HEK293 (cell line): ENCODE data around the gene CACNA1S.

Experiments used
- CTCF ChIA-PET: fragments of 350-600 bp; formaldehyde crosslinking; extraction: SDS; loops from one replicate; lab custom pipeline; 2021; ENCODE audit warnings: antibody characterized with exemption; lab: Yijun Ruan, JAX
- POLR2A ChIA-PET: fragments of 300-600 bp; formaldehyde crosslinking; extraction: SDS; loops from one replicate; lab custom pipeline; 2020; ENCODE audit warnings: antibody characterized with exemption, inconsistent platforms; lab: Yijun Ruan, JAX
- H3K27ac ChIP-seq: fragments of 200-500 bp; sonication (Bioruptor generic); 2 replicates; pipeline ENCODE4 v1.5.1; 2014; ENCODE audit warnings: low read depth, low read length, control low read depth, inconsistent platforms; ENCODE audit errors: extremely low read depth
- H3K36me3 ChIP-seq, 2 experiments: fragments of 200-500 bp in 1 of 2; sonication (Bioruptor generic) in 1 of 2; 1 replicate in 1 of 2; 2 replicates in 1 of 2; pipeline ENCODE4 v1.5.1; 2014 to 2017; ENCODE audit warnings: inconsistent platforms in 2 of 2, low read length in 2 of 2; ENCODE audit not compliant: control insufficient read depth in 2 of 2, insufficient read depth in 1 of 2
- H3K4me1 ChIP-seq: fragments of 200-500 bp; sonication (Bioruptor generic); 2 replicates; pipeline ENCODE4 v1.5.1; 2014; ENCODE audit warnings: mild to moderate bottlenecking, low read length, inconsistent platforms; ENCODE audit not compliant: control insufficient read depth, insufficient read depth
- H3K4me3 ChIP-seq: 2 replicates; pipeline ENCODE4 v1.5.1; 2011; ENCODE audit warnings: low read depth, mild to moderate bottlenecking, control low read depth, low read length, moderate library complexity
- H3K9me3 ChIP-seq: fragments of 200-500 bp; sonication (Bioruptor generic); 2 replicates; pipeline ENCODE4 v1.5.1; 2014; ENCODE audit warnings: low read depth, low read length, inconsistent platforms; ENCODE audit not compliant: control insufficient read depth, insufficient read depth
- BCL11B ChIP-seq: fragments of 450-650 bp; formaldehyde crosslinking; IDR thresholded peaks from 2 replicates; pipeline ENCODE4 v1.5.1; 2016; ENCODE audit warnings: low read depth, missing biosample characterization, missing genetic modification characterization
- HOXC10 ChIP-seq: sonication (generic); formaldehyde crosslinking; IDR thresholded peaks from 2 replicates; pipeline ENCODE4 v1.8.1; 2023; ENCODE audit warnings: mild to moderate bottlenecking, missing genetic modification reagents
- INSM2 ChIP-seq: fragments of 450-650 bp; formaldehyde crosslinking; IDR thresholded peaks from 2 replicates; pipeline ENCODE4 v1.5.1; 2016; ENCODE audit warnings: missing biosample characterization, missing genetic modification characterization
- KLF7 ChIP-seq: fragments of 450-650 bp; formaldehyde crosslinking; IDR thresholded peaks from 2 replicates; pipeline ENCODE4 v1.5.1; 2016; ENCODE audit warnings: missing biosample characterization, missing genetic modification characterization, borderline replicate concordance
- KLF9 ChIP-seq: fragments of 450-650 bp; formaldehyde crosslinking; IDR thresholded peaks from 2 replicates; pipeline ENCODE4 v1.5.1; 2016; ENCODE audit warnings: missing biosample characterization, missing genetic modification characterization, low read depth
- MYNN ChIP-seq: fragments of 450-650 bp; formaldehyde crosslinking; IDR thresholded peaks from 2 replicates; pipeline ENCODE4 v1.5.1; 2016; ENCODE audit warnings: missing biosample characterization, missing genetic modification characterization, borderline replicate concordance
- SETDB1 ChIP-seq: IDR thresholded peaks from one replicate; pipeline ENCODE4 v1.6.1; 2017; ENCODE audit warnings: mild to moderate bottlenecking, low read length, moderate library complexity, mixed read lengths; ENCODE audit not compliant: insufficient read length
- ZBTB21 ChIP-seq: fragments of 450-650 bp; formaldehyde crosslinking; IDR thresholded peaks from 2 replicates; pipeline ENCODE4 v1.5.1; 2017; ENCODE audit warnings: missing biosample characterization, missing genetic modification characterization
- ZBTB8A ChIP-seq: fragments of 450-650 bp; formaldehyde crosslinking; IDR thresholded peaks from 2 replicates; pipeline ENCODE4 v1.5.1; 2016; ENCODE audit warnings: missing biosample characterization, missing genetic modification characterization
- ZFHX2 ChIP-seq: fragments of 450-650 bp; formaldehyde crosslinking; conservative IDR thresholded peaks from 2 replicates; pipeline ENCODE4 v1.5.1; 2016; ENCODE audit warnings: missing biosample characterization, missing genetic modification characterization
- ZNF121 ChIP-seq: fragments of 450-650 bp; formaldehyde crosslinking; IDR thresholded peaks from 2 replicates; pipeline ENCODE4 v1.5.1; 2016; ENCODE audit warnings: missing biosample characterization, missing genetic modification characterization
- ZNF169 ChIP-seq: fragments of 450-650 bp; formaldehyde crosslinking; IDR thresholded peaks from 2 replicates; pipeline ENCODE4 v1.5.1; 2016; ENCODE audit warnings: missing biosample characterization, missing genetic modification characterization
- ZNF18 ChIP-seq: fragments of 450-650 bp; formaldehyde crosslinking; IDR thresholded peaks from 2 replicates; pipeline ENCODE4 v1.5.1; 2016; ENCODE audit warnings: missing biosample characterization, missing genetic modification characterization
- ZNF214 ChIP-seq: fragments of 450-650 bp; formaldehyde crosslinking; IDR thresholded peaks from 2 replicates; pipeline ENCODE4 v1.5.1; 2017; ENCODE audit warnings: missing biosample characterization, mild to moderate bottlenecking, missing genetic modification characterization, borderline replicate concordance
- ZNF335 ChIP-seq: fragments of 450-650 bp; formaldehyde crosslinking; conservative IDR thresholded peaks from 2 replicates; pipeline ENCODE4 v1.5.1; 2016; ENCODE audit warnings: missing biosample characterization, missing genetic modification characterization
- ZNF48 ChIP-seq: fragments of 450-650 bp; formaldehyde crosslinking; IDR thresholded peaks from 2 replicates; pipeline ENCODE4 v1.5.1; 2016; ENCODE audit warnings: missing biosample characterization, missing genetic modification characterization
- ZNF501 ChIP-seq: fragments of 450-650 bp; formaldehyde crosslinking; IDR thresholded peaks from 2 replicates; pipeline ENCODE4 v1.5.1; 2016; ENCODE audit warnings: missing biosample characterization, missing genetic modification characterization
- ZNF514 ChIP-seq: fragments of 450-650 bp; formaldehyde crosslinking; IDR thresholded peaks from 2 replicates; pipeline ENCODE4 v1.5.1; 2016; ENCODE audit warnings: missing biosample characterization, missing genetic modification characterization
- ZNF629 ChIP-seq: fragments of 450-650 bp; formaldehyde crosslinking; IDR thresholded peaks from 2 replicates; pipeline ENCODE4 v1.5.1; 2017; ENCODE audit warnings: missing biosample characterization, missing genetic modification characterization
- ZSCAN30 ChIP-seq: fragments of 450-650 bp; IDR thresholded peaks from 2 replicates; pipeline ENCODE4 v1.5.1; 2018; ENCODE audit warnings: missing biosample characterization, mild to moderate bottlenecking, missing genetic modification characterization, moderate library complexity
- TF ChIP-seq, protein P1 (sequence below): fragments of 450-650 bp; formaldehyde crosslinking; IDR thresholded peaks from 2 replicates; pipeline ENCODE4 v1.5.1; 2016; ENCODE audit warnings: missing biosample characterization, missing genetic modification characterization
- TF ChIP-seq, protein P2 (sequence below): fragments of 450-650 bp; formaldehyde crosslinking; IDR thresholded peaks from 2 replicates; pipeline ENCODE4 v1.5.1; 2016; ENCODE audit warnings: missing biosample characterization, missing genetic modification characterization

CACNA1S gene

DNA sequence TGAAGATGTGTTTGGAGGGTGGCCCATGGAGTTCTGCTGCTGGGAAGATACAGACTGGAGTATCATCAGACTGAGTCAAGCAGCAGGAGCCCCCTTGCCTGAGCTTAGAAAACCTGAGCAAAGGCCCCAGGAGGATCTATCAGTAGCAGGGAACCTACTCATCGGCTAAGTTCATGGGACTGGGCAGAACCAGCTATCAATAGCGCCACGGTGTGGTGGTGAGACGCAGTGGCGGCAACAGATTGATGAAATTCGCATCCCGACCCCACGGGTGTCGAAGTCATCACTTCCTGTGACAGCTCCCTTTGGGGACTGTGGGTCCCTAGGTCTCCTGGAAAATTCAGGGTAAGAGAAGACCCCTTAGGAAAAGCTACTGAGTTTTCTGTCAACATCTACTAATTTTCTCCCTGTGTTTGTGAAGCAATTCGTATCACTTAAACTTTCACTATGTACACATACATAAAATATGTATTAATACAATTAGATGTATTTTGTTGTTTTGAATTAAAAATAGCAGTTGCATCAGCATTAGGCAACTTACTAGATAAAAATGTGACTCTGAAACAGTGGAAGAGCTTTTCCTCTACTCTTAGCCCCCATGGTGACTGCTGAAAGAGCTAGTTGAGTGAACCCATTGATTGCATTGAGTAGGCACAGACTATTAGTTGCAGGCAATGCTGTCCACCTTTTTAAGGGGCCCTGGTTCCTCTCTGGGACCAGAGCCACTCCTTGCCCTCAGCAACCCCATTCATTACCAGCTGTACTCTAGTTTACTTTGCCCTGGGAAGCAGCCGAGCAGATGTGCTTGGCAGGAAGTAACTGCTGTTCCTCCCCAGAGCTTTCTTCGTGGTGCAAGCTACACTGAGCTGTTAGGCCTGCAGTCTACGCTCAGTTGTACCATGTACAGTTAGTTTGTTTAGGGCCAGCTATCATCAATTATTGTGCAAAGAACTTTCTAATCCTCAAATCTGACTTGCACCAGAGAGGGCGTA, 7.3 kb upstream of the CACNA1S start (continued):
- TF ChIP-seq BCL11B (tag by site-specific recombination) (no peak), KLF7 (no peak), SETDB1 (no peak), ZNF501 (tag by site-specific recombination) (no peak)

GRCh38 chr1:201116091-201116490, 3.9 kb upstream of the CACNA1S start:
- H3K36me3 ChIP-seq: no peaks in the 10 kb centered on the region
- no peak overlapping the region for H3K27ac ChIP-seq
- POLR2A ChIA-PET: no interaction called here
- no peak overlapping the region for H3K4me3 ChIP-seq
- TF ChIP-seq KLF7 (no peak), ZNF121 (tag by site-specific recombination) (no peak), HOXC10 (CRISPR knock-in tag) (no peak), INSM2 (tag by site-specific recombination) (no peak), ZNF514 (no peak), ZNF629 (tag by site-specific recombination) (no peak), ZNF18 (tag by site-specific recombination) (no peak), ZFHX2 (tag by site-specific recombination) (no peak), MYNN (tag by site-specific recombination) (no peak), ZNF214 (tag by site-specific recombination) (no peak), ZNF335 (tag by site-specific recombination) (no peak), KLF9 (tag by site-specific recombination) (no peak), ZNF169 (no peak), ZSCAN30 (tag by site-specific recombination) (no peak), ZBTB8A (tag by site-specific recombination) (no peak), ZBTB21 (tag by site-specific recombination) (no peak), ZNF48 (tag by site-specific recombination) (no peak), ZNF501 (tag by site-specific recombination) (no peak)
- TF ChIP-seq, protein P1, sequence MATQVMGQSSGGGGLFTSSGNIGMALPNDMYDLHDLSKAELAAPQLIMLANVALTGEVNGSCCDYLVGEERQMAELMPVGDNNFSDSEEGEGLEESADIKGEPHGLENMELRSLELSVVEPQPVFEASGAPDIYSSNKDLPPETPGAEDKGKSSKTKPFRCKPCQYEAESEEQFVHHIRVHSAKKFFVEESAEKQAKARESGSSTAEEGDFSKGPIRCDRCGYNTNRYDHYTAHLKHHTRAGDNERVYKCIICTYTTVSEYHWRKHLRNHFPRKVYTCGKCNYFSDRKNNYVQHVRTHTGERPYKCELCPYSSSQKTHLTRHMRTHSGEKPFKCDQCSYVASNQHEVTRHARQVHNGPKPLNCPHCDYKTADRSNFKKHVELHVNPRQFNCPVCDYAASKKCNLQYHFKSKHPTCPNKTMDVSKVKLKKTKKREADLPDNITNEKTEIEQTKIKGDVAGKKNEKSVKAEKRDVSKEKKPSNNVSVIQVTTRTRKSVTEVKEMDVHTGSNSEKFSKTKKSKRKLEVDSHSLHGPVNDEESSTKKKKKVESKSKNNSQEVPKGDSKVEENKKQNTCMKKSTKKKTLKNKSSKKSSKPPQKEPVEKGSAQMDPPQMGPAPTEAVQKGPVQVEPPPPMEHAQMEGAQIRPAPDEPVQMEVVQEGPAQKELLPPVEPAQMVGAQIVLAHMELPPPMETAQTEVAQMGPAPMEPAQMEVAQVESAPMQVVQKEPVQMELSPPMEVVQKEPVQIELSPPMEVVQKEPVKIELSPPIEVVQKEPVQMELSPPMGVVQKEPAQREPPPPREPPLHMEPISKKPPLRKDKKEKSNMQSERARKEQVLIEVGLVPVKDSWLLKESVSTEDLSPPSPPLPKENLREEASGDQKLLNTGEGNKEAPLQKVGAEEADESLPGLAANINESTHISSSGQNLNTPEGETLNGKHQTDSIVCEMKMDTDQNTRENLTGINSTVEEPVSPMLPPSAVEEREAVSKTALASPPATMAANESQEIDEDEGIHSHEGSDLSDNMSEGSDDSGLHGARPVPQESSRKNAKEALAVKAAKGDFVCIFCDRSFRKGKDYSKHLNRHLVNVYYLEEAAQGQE (tag by site-specific recombination): no peak
- TF ChIP-seq, protein P2, sequence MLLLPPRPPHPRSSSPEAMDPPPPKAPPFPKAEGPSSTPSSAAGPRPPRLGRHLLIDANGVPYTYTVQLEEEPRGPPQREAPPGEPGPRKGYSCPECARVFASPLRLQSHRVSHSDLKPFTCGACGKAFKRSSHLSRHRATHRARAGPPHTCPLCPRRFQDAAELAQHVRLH: no peak
- CTCF ChIA-PET: interaction anchor here (0.7 to 3.5 kb wide), 5 partner anchors 11 to 144 kb away, joined by 4 to 44 read pairs (median 5); partner anchors contain the start of gene ASCL5
- no peaks in the 10 kb centered on the region for H3K9me3 ChIP-seq
- H3K4me1 ChIP-seq: no peaks in the 10 kb centered on the region
